ENCODE data around the gene BMX.

Gene BMX

GRCh38 chrX:15598026-15598425, 97.4 kb downstream of the BMX start:
- Histone ChIP-seq H3K4me1 (ENCODE audit: control insufficient read depth, insufficient read depth, low read length) (no peaks in the 10 kb centered on the region), H3K27ac (ENCODE audit: low read depth, low read length) (no peak overlapping the region), H3K4me3 (ENCODE audit: low read length) (no peak overlapping the region), H3K9ac (ENCODE audit: low read length) (no peak overlapping the region), H3K36me3 (ENCODE audit: control insufficient read depth, insufficient read depth, low read length) (no peaks in the 10 kb centered on the region), H3K27me3 (ENCODE audit: control insufficient read depth, insufficient read depth, low read length) (peaks cover 3% of the 10 kb centered on the region)

GRCh38 chrX:15599461-15599860, 98.9 kb downstream of the BMX start:
- no peak overlapping the region for H3K9ac ChIP-seq (ENCODE audit: low read length)
- H3K4me1 ChIP-seq (ENCODE audit: control insufficient read depth, insufficient read depth, low read length) = no peaks in the 10 kb centered on the region
- no peaks in the 10 kb centered on the region for H3K36me3 ChIP-seq (ENCODE audit: control insufficient read depth, insufficient read depth, low read length)
- H3K4me3 ChIP-seq (ENCODE audit: low read length) = no peak overlapping the region
- H3K27me3 ChIP-seq (ENCODE audit: control insufficient read depth, insufficient read depth, low read length) = peaks cover 3% of the 10 kb centered on the region
- no peak overlapping the region for H3K27ac ChIP-seq (ENCODE audit: low read depth, low read length)

- Histone ChIP-seq H3K27ac (ENCODE audit: low read depth, low read length) (no peak overlapping the region), H3K36me3 (ENCODE audit: control insufficient read depth, insufficient read depth, low read length) (no peaks in the 10 kb centered on the region), H3K4me3 (ENCODE audit: low read length) (no peak overlapping the region), H3K4me1 (ENCODE audit: control insufficient read depth, insufficient read depth, low read length) (no peaks in the 10 kb centered on the region), H3K9ac (ENCODE audit: low read length) (no peak overlapping the region), H3K27me3 (ENCODE audit: control insufficient read depth, insufficient read depth, low read length) (peaks cover 3% of the 10 kb centered on the region)
Measured at GRCh38 chrX:15600049-15600448, 99.4 kb downstream of the BMX start.

- no peaks in the 10 kb centered on the region for H3K4me1 ChIP-seq (ENCODE audit: control insufficient read depth, insufficient read depth, low read length)
- no peak within 1 kb of the TSS for H3K9ac ChIP-seq (ENCODE audit: low read length)
- no peak within 1 kb of the TSS for H3K27ac ChIP-seq (ENCODE audit: low read depth, low read length)
- peaks cover 3% of the 10 kb centered on the region for H3K27me3 ChIP-seq (ENCODE audit: control insufficient read depth, insufficient read depth, low read length)
- no peaks in the 10 kb centered on the region for H3K36me3 ChIP-seq (ENCODE audit: control insufficient read depth, insufficient read depth, low read length)
- no peak within 1 kb of the TSS for H3K4me3 ChIP-seq (ENCODE audit: low read length)
Measured at GRCh38 chrX:15600745-15601144, 100.1 kb downstream of the BMX start, which contains the start of gene ACE2. TSS of gene ACE2 (minus strand) at chrX:15600960. CDS start at chrX:15600911, 49 bp downstream.

GRCh38 chrX:15601932-15602331, 101.3 kb downstream of the BMX start:
- no peaks in the 10 kb centered on the region for H3K4me1 ChIP-seq (ENCODE audit: control insufficient read depth, insufficient read depth, low read length)
- no peak overlapping the region for H3K9ac ChIP-seq (ENCODE audit: low read length)
- peaks cover 3% of the 10 kb centered on the region for H3K27me3 ChIP-seq (ENCODE audit: control insufficient read depth, insufficient read depth, low read length)
- no peaks in the 10 kb centered on the region for H3K36me3 ChIP-seq (ENCODE audit: control insufficient read depth, insufficient read depth, low read length)
- no peak overlapping the region for H3K4me3 ChIP-seq (ENCODE audit: low read length)
- no peak overlapping the region for H3K27ac ChIP-seq (ENCODE audit: low read depth, low read length)

GRCh38 chrX:15602761-15603160, 102.2 kb downstream of the BMX start:
- Histone ChIP-seq H3K36me3 (ENCODE audit: control insufficient read depth, insufficient read depth, low read length) (no peaks in the 10 kb centered on the region), H3K9ac (ENCODE audit: low read length) (no peak overlapping the region), H3K27me3 (ENCODE audit: control insufficient read depth, insufficient read depth, low read length) (peaks cover 3% of the 10 kb centered on the region), H3K4me1 (ENCODE audit: control insufficient read depth, insufficient read depth, low read length) (no peaks in the 10 kb centered on the region), H3K27ac (ENCODE audit: low read depth, low read length) (no peak overlapping the region), H3K4me3 (ENCODE audit: low read length) (no peak overlapping the region)

GRCh38 chrX:15605226-15605625, 104.6 kb downstream of the BMX start:
- Histone ChIP-seq H3K27me3 (ENCODE audit: control insufficient read depth, insufficient read depth, low read length) (peaks cover 3% of the 10 kb centered on the region), H3K4me3 (ENCODE audit: low read length) (no peak overlapping the region), H3K9ac (ENCODE audit: low read length) (no peak overlapping the region), H3K36me3 (ENCODE audit: control insufficient read depth, insufficient read depth, low read length) (no peaks in the 10 kb centered on the region), H3K27ac (ENCODE audit: low read depth, low read length) (no peak overlapping the region), H3K4me1 (ENCODE audit: control insufficient read depth, insufficient read depth, low read length) (no peaks in the 10 kb centered on the region)

Data from rectal smooth muscle tissue (tissue), 1 donor.